HCT116 (cell line): ENCODE results near the gene RANGAP1.

Source experiments
- CEBPB ChIP-seq: IDR thresholded peaks from 2 replicates; pipeline ENCODE4 v1.6.1; 2012; ENCODE audit warnings: low read depth
- CTCF ChIP-seq, 3 experiments: fragments of 200-600 bp in 1 of 3; sonication (generic) in 1 of 3; IDR thresholded peaks in 2 of 3; conservative IDR thresholded peaks in 1 of 3; 2 replicates each; pipeline ENCODE4 v1.5.1; 2012 to 2017; ENCODE audit warnings: low read depth in 2 of 3, low read length in 2 of 3, antibody characterized with exemption in 1 of 3, borderline replicate concordance in 1 of 3, control low read depth in 1 of 3, mild to moderate bottlenecking in 1 of 3, mixed read lengths in 1 of 3, mixed run types in 1 of 3, moderate library complexity in 1 of 3; ENCODE audit not compliant: insufficient read depth in 1 of 3
- ELF1 ChIP-seq: IDR thresholded peaks from 2 replicates; pipeline ENCODE4 v1.6.1; 2012; ENCODE audit warnings: low read depth, borderline replicate concordance
- EZH2 ChIP-seq: fragments of 200-600 bp; sonication (generic); IDR thresholded peaks from 2 replicates; pipeline ENCODE4 v1.6.1; 2017; ENCODE audit warnings: antibody characterized with exemption, mixed run types
- MAX ChIP-seq: IDR thresholded peaks from 2 replicates; pipeline ENCODE4 v1.6.1; 2012
- POLR2A ChIP-seq: IDR thresholded peaks from 2 replicates; pipeline ENCODE4 v1.7.0; 2011; ENCODE audit warnings: borderline replicate concordance; ENCODE audit not compliant: insufficient read depth, insufficient read length; ENCODE audit errors: extremely low read depth
- YY1 ChIP-seq: IDR thresholded peaks from 2 replicates; pipeline ENCODE4 v1.6.1; 2011; ENCODE audit warnings: low read length, low read depth, moderate library complexity, mild to moderate bottlenecking; ENCODE audit not compliant: insufficient replicate concordance; ENCODE audit errors: extremely low read depth
- TF ChIP-seq, protein P1 (sequence below): IDR thresholded peaks from 2 replicates; pipeline ENCODE4 v1.6.1; 2012
- TF ChIP-seq, protein P2 (sequence below): IDR thresholded peaks from 2 replicates; pipeline ENCODE4 v1.6.1; 2012; ENCODE audit warnings: low read depth

- TF ChIP-seq CTCF (IDR thresholded peaks at IDR 0.05 in 2 of 3, conservative IDR thresholded peaks at IDR 0.05 in 1 of 3; ENCODE audit: borderline replicate concordance in 1 of 3, insufficient read depth in 1 of 3, low read depth in 2 of 3, low read length in 2 of 3): no peak
- no peak for TF ChIP-seq POLR2A
- TF ChIP-seq, protein P1, sequence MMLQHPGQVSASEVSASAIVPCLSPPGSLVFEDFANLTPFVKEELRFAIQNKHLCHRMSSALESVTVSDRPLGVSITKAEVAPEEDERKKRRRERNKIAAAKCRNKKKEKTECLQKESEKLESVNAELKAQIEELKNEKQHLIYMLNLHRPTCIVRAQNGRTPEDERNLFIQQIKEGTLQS: no peak
- no peak for TF ChIP-seq YY1
- TF ChIP-seq, protein P2, sequence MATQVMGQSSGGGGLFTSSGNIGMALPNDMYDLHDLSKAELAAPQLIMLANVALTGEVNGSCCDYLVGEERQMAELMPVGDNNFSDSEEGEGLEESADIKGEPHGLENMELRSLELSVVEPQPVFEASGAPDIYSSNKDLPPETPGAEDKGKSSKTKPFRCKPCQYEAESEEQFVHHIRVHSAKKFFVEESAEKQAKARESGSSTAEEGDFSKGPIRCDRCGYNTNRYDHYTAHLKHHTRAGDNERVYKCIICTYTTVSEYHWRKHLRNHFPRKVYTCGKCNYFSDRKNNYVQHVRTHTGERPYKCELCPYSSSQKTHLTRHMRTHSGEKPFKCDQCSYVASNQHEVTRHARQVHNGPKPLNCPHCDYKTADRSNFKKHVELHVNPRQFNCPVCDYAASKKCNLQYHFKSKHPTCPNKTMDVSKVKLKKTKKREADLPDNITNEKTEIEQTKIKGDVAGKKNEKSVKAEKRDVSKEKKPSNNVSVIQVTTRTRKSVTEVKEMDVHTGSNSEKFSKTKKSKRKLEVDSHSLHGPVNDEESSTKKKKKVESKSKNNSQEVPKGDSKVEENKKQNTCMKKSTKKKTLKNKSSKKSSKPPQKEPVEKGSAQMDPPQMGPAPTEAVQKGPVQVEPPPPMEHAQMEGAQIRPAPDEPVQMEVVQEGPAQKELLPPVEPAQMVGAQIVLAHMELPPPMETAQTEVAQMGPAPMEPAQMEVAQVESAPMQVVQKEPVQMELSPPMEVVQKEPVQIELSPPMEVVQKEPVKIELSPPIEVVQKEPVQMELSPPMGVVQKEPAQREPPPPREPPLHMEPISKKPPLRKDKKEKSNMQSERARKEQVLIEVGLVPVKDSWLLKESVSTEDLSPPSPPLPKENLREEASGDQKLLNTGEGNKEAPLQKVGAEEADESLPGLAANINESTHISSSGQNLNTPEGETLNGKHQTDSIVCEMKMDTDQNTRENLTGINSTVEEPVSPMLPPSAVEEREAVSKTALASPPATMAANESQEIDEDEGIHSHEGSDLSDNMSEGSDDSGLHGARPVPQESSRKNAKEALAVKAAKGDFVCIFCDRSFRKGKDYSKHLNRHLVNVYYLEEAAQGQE: no peak
- no peak for TF ChIP-seq EZH2
- TF ChIP-seq CEBPB: no peak
- no peak for TF ChIP-seq ELF1
- TF ChIP-seq MAX: no peak
Measured at GRCh38 chr22:41215409-41215808, 70.6 kb downstream of the RANGAP1 start.
